ENCODE measurements around the gene FRMD4A.

Gene FRMD4A

DNA sequence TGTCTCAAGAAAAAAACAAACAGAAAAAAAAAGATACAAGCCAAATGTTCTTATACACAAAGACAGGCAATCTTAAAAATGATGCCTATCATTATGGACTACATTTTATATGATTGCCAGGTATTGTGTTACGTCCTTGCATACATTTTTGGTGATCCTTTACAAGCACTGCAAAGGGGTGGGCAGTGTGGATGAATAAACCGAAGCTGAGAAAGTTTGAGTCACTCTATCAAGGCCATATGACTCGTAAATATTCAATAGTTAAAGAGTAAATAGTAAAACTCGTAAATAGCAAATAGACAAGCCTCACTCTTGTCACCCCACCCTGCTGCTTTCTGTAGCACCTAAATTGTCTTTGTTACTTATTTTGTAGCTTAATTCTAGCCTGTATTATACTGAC is 326.2 kb downstream of the FRMD4A start:
- no peak for DNase-seq

DNA sequence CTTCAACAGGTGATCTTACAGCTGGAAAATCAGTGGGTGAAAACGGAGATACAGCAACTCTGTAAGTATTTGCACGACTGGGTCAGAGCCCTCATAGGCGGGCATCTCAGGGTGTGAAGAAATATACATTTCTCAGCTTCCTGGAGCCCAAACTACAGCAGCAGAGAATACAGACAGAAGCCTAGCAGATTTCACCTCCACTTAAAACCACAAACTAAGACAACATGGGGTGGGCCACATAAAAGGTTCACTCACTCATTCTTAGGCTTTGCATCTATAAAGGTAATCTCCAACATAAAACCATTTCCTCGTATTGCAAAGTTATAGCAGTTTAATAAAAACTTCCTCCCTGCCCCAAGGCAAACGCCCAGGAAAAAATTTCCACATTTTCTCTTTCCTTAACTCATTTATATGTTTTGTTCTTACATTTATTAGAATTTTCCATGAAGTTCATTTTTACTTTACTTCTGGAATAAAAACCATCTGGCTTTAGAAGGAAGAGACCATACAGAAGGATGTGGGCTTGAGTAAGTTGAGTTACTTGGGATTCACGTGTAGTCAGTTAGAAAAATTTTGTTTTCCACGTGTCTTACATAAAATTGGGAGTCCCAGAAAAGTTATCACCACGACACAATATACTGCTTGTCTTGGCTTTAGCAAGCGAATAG is 327.1 kb downstream of the FRMD4A start:
- DNase-seq, result no peak

DNA sequence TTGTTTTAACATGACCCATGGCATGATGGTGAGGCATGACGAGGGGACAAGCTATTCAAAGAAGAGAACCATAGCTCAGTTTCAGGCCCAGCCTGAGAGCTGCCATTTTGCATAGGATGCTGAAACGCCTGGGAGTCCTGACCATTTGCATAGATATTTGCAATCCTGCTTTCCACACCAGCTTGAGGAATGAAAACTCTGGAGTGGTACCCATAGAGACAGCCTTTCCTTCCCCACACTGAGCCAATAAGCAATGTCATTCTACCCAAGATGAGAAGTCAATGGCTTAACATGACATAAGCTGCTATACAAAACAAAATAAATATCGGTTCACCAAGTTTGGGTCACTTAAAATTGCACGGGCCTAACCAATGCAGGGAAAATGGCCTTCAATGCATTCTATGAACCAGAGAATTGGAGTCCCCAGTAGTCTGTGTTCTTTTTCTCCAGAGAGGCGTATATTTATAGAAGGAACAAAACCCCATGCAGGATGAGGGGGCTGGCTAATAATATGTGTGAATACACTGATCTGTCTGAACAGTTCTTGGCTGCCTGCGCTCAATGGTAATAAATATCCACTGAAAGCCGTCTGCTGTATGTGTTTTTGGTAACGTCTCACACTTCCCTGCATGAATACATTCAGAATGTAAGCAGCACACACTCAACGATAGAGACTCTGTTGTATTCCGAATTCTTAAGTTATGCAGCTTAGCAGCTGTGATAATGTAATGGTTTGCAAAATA is 329.3 kb downstream of the FRMD4A start:
- no peak for DNase-seq

DNA sequence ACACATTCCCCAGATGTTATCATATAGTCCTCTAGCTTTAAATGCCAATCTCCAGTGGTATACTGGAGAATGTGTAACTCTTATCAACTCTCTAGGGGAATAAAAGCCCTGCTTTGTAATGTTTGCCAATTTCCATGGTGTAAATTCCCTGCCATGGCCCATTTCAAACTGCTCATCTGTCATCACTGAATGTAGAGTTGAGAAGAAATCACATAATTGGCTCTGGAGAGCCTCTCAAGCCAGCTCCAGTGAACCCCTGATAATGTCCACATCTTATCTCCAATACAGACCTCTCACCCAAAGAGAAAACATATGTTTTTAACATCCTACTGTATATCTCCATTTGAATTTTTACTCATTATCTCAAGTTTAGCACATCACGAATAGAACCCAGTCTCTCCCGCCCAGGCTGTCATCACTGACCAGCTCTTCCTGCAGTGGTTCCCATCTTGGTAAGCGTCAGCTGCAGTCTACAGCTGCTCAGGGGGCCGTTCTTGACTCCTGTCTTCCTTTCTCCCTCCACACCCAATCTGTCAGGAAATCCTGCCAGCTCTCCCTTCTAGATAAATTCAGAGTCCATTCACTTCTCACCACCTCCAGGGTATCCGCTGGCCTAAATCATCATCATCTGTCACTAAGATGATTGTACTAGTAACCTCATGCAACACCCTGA is 332.4 kb downstream of the FRMD4A start:
- no peak for DNase-seq

DNA sequence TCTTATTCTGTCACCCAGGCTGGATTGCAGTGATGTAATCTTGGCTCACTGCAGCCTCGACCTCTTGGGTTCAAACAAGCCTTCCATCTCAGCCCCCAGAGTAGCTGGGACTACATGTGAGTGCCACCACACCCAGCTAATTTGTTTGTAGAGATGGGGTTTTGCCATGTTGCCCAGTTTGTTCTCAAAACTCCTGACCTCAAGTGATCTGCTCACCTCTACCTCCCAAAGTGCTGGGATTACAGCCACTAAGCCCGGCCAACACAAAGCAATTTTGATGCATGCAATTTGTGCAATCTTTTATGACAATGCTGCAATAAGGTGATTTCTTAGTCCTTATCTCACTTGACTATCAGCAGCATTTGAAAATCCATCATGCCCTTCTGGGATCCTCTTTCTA is 333.1 kb downstream of the FRMD4A start:
- DNase-seq, result no peak

DNA sequence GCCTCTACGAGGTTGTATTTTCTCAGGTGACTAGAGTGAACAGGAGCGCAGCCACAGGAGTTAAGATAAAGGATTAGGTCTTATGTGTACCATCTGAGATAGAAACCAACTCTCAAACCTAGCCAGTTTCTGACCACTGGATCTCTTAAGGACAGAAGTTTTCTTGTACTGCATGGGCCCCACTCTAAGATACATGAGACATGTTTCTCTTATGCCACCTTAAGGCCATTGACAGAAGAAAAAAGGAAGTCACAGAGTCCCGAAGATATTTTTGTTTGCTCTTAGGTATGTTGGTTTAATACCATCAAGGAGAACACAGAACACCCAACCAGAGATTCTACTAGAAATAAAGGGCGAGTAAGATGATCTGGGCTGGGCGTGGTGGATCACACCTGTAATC is 335.8 kb downstream of the FRMD4A start:
- DNase-seq, result no peak

DNA sequence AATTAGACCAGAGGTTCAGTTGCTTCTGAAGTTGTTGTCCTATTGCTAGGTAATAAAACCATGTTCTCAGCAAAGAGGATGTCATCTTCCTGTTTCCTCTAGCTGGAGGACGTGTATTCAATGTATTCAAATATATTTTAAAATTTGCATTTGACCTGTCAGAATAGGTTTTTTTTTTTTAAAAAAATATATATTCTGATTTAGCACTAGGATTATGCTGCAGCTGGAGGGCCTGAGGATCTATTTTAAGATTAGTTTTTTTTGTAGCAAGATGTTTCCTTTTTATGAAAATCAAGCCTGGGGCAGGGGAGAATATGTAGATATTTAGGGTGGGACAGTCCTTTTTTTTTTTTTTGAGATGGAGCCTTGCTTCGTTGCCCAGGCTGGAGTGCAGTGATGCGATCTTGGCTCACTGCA is 337.0 kb downstream of the FRMD4A start:
- DNase-seq, result no peak

DNA sequence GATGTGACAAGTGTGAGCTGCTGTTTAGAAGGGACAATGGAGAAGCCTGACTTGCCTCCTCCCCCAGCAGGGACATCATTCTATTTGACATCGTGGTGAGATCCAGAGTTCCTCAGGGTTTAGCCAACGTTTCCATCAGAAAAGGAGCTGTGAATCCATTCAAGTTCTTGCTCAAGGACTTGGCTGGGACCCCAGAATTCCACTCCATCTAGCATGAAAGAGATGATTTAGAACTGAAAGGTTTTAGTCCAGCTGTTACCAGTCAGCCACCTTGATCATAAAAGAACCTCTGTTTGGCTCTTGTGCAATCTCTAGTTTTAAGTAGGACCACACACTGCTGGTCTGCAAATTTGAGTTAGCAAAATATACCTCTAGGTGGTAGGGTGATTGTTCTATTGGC is 337.6 kb downstream of the FRMD4A start:
- no peak for DNase-seq

DNA sequence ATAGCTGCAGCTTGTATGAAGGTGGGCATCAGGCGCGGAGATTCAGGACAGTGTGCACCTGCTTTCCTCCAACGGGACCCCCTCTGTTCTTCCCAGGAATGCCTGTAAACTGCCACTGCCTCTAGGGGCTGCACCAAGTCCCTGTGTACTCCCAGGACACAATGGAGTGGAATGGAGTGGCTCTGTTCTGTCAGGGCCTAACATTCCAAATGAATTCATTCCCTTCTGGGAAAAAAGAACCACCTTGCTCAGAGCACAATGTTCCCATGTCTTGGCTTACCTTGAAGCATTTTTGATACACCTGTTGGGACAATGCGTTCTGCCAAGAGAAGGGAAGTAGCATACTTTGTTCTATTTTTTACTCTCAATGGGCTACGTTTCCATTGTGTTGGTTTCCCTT is 339.4 kb downstream of the FRMD4A start:
- no peak for DNase-seq

DNA sequence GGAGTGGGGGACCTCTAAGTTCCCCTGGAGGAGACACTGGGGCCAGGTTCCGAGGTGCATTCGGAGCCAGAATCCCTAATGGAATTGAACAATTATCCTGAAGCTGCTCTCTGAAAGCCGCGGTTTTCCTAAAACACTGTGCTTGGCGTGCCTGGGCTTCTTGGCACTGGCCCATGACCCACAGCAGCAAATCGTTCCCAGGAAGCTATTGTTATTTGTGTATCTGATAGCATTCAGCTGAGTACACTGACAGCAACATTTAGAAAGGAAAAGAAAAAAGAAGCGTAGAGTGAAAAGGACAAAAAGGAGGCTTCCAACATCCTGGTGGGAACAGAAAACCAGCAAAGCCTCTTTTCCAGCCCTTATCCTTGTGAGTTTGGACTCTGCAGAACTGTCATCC is 339.8 kb downstream of the FRMD4A start:
- peak; percentile 15 for DNase-seq

DNA sequence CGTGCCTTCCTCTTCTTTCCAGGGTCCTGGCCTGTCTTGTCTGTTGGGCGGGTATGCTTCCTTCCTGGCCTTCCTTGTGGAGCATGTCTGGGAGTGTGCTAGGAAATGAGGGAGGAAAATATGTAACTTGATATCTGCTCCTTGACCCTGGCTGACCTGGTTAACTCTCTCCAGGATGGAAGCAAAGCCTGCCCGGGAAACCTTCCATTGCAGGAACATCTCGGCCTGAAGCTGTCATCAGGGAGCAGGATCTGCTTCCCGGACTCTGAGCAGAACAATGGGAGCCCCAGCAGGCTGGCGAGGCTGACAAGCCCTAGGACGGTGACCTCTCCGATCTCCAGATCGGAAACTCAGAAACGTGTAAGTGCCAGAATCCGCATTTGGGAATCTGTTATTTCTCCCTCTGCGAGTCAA is 340.3 kb downstream of the FRMD4A start:
- DNase-seq, result no peak

DNA sequence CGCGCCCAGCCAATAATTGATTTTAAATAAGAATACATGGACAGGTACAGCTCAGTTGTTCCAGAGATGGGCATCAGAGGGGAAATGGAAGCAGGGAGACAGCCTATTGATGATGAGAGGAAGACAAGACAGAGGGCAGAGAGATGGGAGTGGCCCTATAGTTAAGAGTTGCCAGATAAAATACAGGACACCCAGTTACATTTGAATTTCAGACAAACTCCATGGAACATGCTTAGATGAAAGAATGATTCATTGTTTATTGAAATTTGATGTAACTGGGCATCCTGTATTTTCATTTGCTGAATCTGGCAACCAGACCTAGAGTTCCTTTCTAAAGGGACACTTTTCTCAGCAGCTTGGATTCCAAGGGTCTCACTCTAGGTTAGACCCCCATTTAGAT is 341.1 kb downstream of the FRMD4A start:
- no peak for DNase-seq

DNA sequence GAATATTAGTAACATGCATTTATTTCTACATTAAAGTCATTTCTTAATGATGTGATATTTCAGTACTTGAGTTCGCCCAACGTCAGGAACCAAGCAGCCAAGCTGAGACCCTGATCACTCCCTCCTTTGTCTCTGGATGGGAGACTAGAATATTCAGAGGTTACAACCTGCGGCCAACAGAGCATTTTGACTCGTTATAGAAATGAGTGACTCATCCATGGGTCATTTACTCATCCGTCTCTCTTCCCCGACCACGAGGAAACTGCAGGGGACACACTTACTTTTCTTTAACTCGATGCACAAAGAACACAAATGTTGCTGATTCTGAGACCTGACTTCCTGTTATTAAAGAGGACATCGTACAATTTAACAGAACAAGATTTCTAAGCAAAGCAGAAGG is 343.3 kb downstream of the FRMD4A start:
- DNase-seq, result no peak

DNA sequence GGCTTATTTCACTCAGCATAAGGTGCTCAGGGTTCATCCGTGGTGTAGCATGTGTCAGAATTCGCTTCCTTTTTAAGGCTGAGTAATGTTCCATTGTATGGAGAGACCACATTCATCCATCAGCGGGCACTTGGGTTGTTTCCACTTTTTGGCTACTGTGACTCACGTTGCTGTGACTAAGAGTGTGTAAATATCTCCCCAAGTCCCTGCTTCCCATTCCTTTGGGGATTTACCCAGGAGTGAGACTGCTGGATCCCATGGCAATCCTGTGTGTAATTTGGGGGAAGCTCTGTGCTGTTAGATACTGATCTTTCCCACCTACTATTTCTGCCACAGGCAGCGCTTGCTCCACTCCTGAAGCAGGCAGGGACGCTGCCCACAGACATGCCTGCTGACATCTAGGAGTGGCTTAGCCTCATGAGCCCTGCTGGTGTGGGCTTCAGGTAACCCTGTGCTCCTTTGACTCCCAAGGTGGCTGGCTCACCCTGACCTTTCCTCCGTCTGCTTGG is 346.0 kb downstream of the FRMD4A start:
- no peak for DNase-seq

DNA sequence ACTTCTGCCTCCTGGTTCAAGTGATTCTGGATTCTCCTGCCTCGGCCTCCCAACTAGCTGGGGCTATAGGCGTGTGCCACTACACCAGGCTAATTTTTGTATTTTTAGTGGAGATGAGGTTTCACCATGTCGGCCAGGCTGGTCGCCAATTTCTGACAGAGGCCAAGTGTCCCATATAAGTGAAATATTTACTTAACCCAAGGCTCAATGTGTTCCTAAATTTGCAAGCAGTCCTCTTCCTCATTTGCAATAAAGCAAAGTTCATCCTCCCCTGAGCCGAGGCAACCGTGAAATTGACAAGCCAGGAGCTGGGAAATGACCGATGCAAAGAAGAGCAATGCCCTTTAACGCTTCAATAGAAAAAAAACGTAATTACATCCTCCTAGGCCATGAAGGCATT is 347.7 kb downstream of the FRMD4A start:
- DNase-seq, result no peak

DNA sequence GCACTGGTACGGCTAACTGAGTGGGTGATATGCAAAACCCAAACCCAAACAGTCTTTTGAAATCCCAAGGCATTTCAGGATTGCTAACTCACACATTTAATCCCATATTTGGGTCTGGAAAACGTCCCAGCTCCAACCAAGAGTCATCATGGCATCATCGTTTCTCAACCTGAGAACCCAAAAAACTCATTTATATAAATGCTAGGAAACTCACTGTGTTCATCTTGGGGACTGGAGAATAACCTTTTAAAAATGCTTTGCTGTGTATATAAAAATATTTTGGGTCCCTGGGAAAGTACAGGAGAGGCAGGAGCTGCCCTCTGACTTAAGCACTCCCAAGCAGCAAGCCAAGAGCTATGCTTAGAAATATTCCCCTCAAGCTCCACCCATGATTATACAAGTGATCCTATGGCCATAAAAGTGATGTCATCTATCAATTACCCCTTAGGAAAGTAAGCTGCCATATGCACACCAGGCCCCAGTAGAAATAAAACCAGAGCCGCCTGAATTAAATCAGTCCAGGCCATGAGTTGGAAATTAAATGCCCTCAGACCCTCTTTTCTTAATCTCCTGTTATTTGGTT is 352.1 kb downstream of the FRMD4A start:
- DNase-seq, result no peak

DNA sequence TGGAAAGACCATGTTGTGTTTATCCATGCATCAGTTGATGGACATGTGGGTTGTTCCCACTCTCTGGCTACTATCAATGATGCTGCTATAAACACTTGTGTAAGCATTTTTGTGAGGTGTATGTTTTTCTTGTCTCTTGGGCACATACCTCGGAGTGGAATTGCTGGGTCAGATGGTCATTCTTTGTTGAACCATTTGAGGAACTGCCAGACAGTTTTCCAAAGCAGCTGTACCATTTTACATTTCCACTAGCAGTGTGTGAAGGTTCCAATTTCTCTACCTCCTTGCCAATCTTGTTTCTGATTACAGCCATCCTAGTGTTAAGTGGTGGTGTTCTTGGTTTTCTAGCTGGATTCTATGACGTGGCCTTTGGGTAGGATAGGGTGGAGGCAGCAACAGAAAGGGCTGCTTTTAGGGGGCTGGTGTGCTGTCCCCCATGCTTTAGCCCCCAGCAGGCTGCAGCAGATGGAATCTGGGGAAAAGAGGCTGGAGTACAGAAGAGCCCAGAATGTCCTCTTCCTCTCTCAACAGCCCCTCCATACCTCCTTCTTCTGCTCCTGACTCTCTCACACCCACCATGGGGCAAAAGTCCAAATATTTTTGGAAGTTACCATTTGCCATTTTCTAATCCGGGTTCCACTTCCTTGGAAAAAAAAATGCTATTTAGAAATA is 352.7 kb downstream of the FRMD4A start:
- DNase-seq, result no peak

DNA sequence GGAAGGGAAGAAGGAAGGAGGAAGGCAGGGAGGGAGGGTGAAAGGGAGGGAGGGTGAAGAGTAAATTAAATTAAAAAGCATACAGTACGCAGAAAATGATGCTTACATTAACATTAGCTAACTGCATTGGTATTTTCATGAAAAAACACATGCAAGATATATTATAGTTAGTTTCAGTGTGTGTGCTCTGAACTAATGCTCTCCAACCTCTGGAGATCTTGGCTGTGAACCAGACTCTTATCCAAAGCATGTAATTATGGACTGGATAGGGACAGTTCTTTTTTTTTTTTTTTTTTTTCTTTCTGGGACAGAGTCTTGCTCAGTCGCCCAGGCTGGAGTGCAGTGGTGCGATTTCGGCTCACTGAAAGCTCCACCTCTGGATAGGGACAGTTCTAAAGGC is 357.0 kb downstream of the FRMD4A start:
- DNase-seq, result no peak

DNA sequence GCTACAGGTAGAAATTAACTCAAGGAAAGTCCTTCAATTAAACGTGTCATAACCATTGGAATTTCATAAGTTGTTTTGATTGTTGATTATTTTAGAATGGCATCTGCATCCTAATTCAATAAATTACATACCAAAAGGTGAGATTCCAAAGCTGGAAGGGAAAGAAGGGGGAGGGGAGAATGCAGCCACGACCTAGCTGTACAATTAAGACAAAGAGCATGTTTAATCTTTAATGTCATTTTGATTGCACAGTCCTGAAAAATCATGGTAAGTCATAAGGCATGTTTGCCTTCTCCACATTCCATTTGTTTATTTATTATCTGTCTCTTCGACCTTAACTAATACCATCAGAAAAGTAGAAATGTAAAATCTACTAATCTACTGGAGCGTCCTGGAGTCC is 358.1 kb downstream of the FRMD4A start:
- DNase-seq, result no peak

DNA sequence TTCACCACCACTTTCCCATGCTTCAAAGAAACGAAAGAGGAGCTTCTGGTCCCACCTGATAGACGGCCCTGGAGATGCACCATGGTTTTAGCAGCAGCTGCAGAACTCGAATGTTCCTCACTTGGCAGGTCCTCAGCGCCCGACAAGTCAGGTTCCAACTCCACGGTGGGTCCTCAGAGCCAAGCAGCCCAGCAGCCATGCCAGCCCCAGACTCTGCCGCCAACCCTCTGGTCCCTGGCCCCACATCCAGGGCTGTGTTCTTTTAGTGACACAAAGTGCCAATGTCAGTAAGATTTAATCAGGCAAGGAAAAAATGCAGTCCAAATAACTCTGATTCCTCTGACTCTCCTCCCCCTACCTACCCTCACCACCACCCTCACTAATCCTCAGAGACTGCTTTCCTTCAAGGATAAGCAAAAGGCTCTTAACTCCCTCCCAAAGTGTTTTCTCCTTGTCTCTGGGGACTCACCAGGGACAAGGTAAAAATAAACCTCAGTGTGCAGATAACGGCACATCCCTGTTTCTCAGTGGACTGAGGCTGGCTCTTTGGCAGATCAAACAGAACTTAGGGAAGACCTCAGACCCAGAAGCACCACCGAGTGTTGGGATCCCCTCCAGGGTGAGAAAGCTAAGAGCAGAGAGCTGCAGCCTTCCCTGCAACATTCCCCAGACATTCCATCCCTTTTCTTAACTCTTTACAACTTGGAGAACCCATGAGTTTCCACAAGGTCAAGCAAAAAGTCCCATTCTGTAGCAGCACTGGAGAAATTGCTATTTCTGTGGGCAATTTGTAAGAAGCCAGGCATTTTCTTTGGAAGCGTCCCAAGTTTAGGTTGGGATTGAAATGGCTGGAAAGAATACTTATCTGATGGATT is 358.9 kb downstream of the FRMD4A start:
- peak; percentile 15 for DNase-seq

DNA sequence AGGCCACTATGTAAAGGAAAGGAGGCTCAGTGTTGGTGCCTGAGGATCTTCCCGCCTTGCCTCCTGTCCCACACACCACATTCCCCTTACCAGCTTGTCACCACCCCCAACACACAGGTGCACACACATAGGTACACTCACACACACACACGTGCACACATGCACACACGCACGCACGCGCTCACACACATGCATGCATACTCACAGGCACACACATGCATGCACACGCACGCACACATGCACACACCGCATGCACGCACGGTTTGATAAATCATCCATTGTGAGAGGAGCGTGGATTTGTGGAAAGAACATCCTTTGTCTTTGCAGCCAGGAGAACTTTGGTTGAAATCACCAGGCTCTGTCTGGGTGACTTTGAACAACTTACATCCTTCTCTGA is 359.8 kb downstream of the FRMD4A start:
- DNase-seq, result no peak

Measured in midbrain (tissue), 1 donor.